Measurements from ENCODE around the gene GLIS1. TPM values are rescaled to one million over a fixed set of nuclear protein-coding genes. Genes with fewer than 3 reads are reported as not detected.

The GLIS1 gene
- total and polyA plus RNA-seq, 2 experiments from 2014 or later = 0.26 to 0.31 TPM

GRCh38 chr1:53606197-53606596 lies 132.8 kb downstream of the GLIS1 start:
- H2AFZ ChIP-seq = peak overlapping the region; percentile 38; the same call in 1 of the 2 replicates
- peaks cover 19% of the 10 kb centered on the region for H3K9me3 Mint-ChIP-seq

More at GRCh38 chr1:53606197-53606596, 132.8 kb downstream of the GLIS1 start:
- Mint-ChIP-seq H3K4me3 (no peak overlapping the region), H3K27ac (no peak overlapping the region), H3K27me3 (ENCODE audit: insufficient read depth, low read depth, poor library complexity) (peaks cover 6% of the 10 kb centered on the region), H3K36me3 (ENCODE audit: low read depth) (peaks cover 5% of the 10 kb centered on the region; the same call in 1 of the 3 replicates), H3K4me1 (peaks cover 6% of the 10 kb centered on the region; the same call in 2 of the 3 replicates)
- ATAC-seq (no peak), DNase-seq (ENCODE audit: low spot score) (no peak)
- no peaks in the 10 kb centered on the region for H3K36me3 ChIP-seq (ENCODE audit: insufficient read depth)
- H3K4me2 ChIP-seq = no peak overlapping the region
- H3K79me2 ChIP-seq (replicated peaks; ENCODE audit: insufficient read depth) = no peaks in the 10 kb centered on the region
- no peaks in the 10 kb centered on the region for H3K9me2 ChIP-seq (ENCODE audit: insufficient read depth)
- H3K4me3 ChIP-seq = no peak overlapping the region
- no peak for TF ChIP-seq ZNF462 (CRISPR knock-in tag; IDR thresholded peaks at IDR 0.05)
- TF ChIP-seq REST (IDR thresholded peaks at IDR 0.05; ENCODE audit: unreplicated experiment) = no peak
- TF ChIP-seq CTCF (conservative IDR thresholded peaks at IDR 0.05; ENCODE audit: low read depth in 2 of 2) = no peak
- no peak for TF ChIP-seq ETS1 (IDR thresholded peaks at IDR 0.05)
- no peak for TF ChIP-seq ZNF114 (CRISPR knock-in tag; IDR thresholded peaks at IDR 0.05)
- no peak for TF ChIP-seq EZH2 (IDR thresholded peaks at IDR 0.05; ENCODE audit: low read depth, unreplicated experiment)
- TF ChIP-seq EZH2phosphoT487 (IDR thresholded peaks at IDR 0.05; ENCODE audit: unreplicated experiment) = no peak
- no peak for TF ChIP-seq POLR2AphosphoS5 (IDR thresholded peaks at IDR 0.05; ENCODE audit: low read depth)
- TF ChIP-seq STAT1 (IDR thresholded peaks at IDR 0.05; ENCODE audit: unreplicated experiment) = no peak
- no peak for TF ChIP-seq CREB1 (CRISPR knock-in tag; IDR thresholded peaks at IDR 0.05; ENCODE audit: low read depth)
- no peak for TF ChIP-seq JUNB (IDR thresholded peaks at IDR 0.05; ENCODE audit: unreplicated experiment)
- TF ChIP-seq NANOG (IDR thresholded peaks at IDR 0.05; ENCODE audit: borderline replicate concordance) = no peak
- no peak for TF ChIP-seq ZNF331 (CRISPR knock-in tag; IDR thresholded peaks at IDR 0.05; ENCODE audit: low read depth)
- no peaks in the 10 kb centered on the region for H3K27me3 ChIP-seq (ENCODE audit: insufficient read depth)
- H3K27ac ChIP-seq (ENCODE audit: low read depth) = no peak overlapping the region
- no peaks in the 10 kb centered on the region for H4K20me1 ChIP-seq (replicated peaks; ENCODE audit: insufficient read depth)
- H3F3A ChIP-seq (replicated peaks; ENCODE audit: low read depth) = no peaks in the 10 kb centered on the region
- 0 out of 2 replicates have a peak, but pooled peaks cover 5% of the 10 kb centered on the region for H3K4me1 ChIP-seq (ENCODE audit: insufficient read depth)

All from GM23338 (cell line).